Posterior cingulate gyrus (tissue), 11 donors: ENCODE measurements around the gene MAGI2.

ENCODE experiments used
- DNase-seq, 10 donors: peaks; one replicate each; pipeline versions ENCODE4 v3.0.0 to v3.0.0-alpha.2; 2020 to 2021; ENCODE audit warnings: mixed read lengths in 3 of 10
- intact Hi-C: fragments of 100-400 bp; cut with DNase I; formaldehyde crosslinking; loops from one replicate; pipeline ENCODE4 v1.15.1; 2023

The MAGI2 gene

DNA sequence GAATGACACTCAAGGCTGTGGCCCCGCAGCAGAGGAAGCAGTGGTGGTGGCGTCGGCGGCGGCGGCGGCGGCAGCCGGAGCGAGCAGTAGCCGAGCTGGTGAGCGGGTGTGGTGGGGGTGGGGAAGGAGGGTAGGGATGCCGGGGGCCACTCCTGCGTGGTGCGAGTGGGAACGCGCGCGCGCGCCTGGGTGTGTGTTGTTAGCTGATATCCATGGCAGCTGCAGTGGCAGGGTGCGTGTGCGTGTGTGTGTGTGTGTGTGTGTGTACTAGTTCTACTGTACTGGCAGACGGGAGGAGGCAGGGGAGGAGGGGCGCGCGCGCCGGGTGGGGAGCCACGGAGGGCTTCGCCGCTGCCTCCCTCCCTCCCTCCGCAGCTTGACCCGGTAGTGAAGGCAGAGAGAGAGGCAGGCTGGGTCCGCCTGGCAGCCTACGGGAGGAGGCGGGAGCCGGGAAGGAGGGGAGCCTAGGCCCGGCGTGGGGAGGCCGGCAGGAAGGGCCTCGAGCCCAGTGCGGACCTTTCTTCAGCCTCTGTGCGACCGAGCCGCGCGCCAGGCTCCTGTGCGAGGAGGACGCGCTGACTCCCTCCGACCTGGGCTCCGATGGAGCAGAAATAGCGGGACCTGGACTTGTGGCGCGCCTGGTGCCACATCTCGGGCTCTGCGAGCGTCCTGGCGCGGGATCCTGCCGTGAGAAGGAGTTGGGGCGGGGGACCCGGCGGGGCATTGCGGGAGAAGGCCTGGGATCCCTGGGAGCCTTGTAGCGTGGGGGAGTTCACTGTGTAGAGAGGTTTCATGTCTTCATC is at the start of gene MAGI2:
Gene MAGI2, minus strand, starts transcription at position 110 of the 803 bp plus-strand sequence. CDS start 347 bp downstream, outside the sequence.
- intact Hi-C loops, result loop anchor here (5.0 to 10.0 kb wide), 2 partner anchors 49 to 156 kb away; no protein-coding TSS in a partner anchor
- peak; percentile 88 to 99 (median 92) for DNase-seq

- intact Hi-C loops, result no loop called here
- DNase-seq, result no peak
These were observed 48.7 kb upstream of the MAGI2 start for GRCh38 chr7:79502151-79502550.

GRCh38 chr7:79500759-79501158 is 47.3 kb upstream of the MAGI2 start:
- intact Hi-C loops, result no loop called here
- DNase-seq, result no peak

DNA sequence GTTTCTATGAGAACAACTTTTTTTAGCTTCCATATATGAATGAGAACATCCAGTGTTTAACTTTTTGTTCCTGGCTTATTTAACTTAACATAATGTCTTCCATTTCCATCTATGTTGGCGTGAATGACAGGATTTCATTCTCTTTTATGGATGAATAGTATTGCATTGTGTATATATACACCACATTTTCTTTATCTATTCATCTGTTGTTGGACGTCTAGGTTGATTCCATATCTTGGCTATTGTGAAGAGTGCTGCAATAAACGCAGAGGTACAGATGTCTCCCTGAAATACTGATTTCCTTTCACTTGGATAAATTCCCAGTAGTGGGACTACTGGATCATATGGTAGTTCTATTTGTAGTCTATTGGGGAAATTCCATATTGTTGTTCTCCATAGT is 44.3 kb upstream of the MAGI2 start:
- intact Hi-C loops, result no loop called here
- DNase-seq, result no peak

GRCh38 chr7:79495544-79496272 is 42.2 kb upstream of the MAGI2 start:
- intact Hi-C loops, result no loop called here
- no peak for DNase-seq

GRCh38 chr7:79494046-79494445 is 40.6 kb upstream of the MAGI2 start:
- DNase-seq, result no peak
- intact Hi-C loops, result no loop called here

DNA sequence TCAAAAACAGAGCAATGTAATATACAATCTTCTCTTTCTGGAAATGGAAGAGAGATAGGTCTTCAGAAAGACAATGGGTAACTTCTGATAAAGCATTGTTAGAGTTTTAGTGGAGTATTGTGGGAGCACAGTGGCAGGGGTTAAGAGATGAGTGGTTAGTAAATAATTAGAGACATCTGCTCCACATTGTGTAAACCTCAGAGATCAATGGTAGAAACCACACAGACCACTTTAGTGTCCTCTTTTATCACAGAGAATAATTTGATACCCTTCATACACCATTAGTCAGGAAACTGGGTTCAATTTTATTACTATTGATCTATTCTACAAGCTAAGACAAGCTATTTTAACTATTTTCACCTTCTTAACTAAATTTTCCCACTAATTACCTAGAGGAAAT is 35.9 kb upstream of the MAGI2 start:
- intact Hi-C loops, result no loop called here
- DNase-seq, result no peak

DNA sequence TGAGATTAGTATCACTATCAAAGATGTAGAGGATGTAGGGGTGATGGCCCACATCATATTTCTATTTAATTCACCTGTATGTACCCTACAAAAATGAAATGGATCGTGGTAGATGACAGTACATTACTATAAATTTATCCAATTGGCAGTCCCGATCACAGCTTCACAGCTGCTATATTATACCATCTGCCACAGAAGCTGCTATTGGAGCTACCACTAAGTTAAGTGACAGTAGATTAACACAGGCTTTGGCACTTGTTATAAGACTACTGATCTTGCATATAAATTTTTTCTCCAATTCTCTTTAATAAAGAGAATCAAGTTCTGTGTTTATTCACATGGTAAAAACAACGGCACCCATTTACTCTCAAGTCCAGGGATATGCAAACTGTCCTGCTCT is 24.9 kb upstream of the MAGI2 start:
- intact Hi-C loops, result no loop called here
- DNase-seq, result no peak

DNA sequence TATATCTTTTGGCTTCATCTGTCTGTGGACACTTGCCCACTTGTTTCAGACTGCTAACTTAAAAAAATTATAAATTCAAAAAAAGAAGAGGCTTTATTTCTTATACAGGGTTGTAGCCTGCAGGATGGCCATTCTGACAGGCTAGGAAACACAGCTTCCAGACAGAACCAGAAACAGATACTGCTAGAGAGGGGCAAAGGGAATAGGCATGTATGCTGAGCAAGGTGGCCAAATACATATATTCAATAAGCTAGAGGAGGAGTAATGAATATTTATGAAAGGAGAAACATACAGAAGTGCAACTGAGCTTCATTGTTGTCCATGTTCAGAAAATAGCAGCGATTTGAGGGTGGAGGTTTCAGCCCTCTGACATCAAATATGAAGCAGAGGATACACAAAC is 22.0 kb upstream of the MAGI2 start:
- intact Hi-C loops, result no loop called here
- no peak for DNase-seq

DNA sequence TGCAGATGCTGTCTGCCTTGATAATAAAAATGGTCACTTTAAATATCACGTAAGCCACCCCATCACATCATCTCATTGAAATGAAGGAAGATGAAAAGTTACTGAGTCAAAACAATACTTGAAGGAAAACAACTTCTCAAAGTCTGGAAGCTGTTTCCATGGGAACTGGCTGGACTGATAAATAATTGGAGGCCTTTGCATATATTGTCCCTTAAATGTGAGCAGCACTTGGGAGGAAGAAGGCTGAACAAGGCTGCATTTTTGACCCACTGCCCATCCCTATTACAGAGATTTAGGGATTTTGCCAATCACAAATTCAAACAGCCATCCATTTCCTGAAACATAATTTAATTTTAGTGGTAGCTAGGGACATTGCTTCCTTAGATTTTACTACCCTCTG is 18.2 kb upstream of the MAGI2 start:
- no peak for DNase-seq
- intact Hi-C loops, result no loop called here

GRCh38 chr7:79471283-79471682 is 17.8 kb upstream of the MAGI2 start:
- DNase-seq, result no peak
- intact Hi-C loops, result no loop called here

DNA sequence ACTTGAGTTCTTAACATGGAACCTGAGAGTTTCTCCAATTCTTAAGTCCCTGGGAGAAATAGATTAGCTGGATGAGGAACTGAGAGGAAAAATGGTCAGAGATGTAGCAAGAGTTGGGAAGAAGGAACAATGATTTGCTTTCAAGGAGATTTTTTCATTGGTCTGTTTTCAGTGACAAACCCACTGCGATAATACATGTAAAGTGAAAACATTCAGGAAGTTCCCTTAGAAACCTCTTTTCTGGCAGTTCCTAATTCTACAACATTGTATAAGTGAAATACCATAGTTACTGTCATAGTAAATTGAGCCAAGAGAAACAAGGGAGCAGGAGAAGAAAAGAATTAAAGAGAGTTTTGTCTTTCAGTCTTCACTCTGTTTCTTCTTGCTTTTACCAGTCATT is 12.1 kb upstream of the MAGI2 start:
- intact Hi-C loops, result loop anchor here (5.0 kb wide), 1 partner anchor 128 kb away; no protein-coding TSS in a partner anchor
- no peak for DNase-seq

- no peak for DNase-seq
- intact Hi-C loops, result no loop called here
These were observed 10.6 kb upstream of the MAGI2 start for GRCh38 chr7:79464051-79464450.

GRCh38 chr7:79462390-79462789 is 8.9 kb upstream of the MAGI2 start:
- intact Hi-C loops, result no loop called here

GRCh38 chr7:79461660-79462059 is 8.2 kb upstream of the MAGI2 start:
- intact Hi-C loops, result no loop called here

More at GRCh38 chr7:79462390-79462789, 8.9 kb upstream of the MAGI2 start:
- no peak for DNase-seq

GRCh38 chr7:79459381-79459780 is 5.9 kb upstream of the MAGI2 start:
- no peak for DNase-seq
- intact Hi-C loops, result loop anchor here (10.0 kb wide), 1 partner anchor 55 kb away; no protein-coding TSS in a partner anchor

More at GRCh38 chr7:79461660-79462059, 8.2 kb upstream of the MAGI2 start:
- DNase-seq, result no peak

DNA sequence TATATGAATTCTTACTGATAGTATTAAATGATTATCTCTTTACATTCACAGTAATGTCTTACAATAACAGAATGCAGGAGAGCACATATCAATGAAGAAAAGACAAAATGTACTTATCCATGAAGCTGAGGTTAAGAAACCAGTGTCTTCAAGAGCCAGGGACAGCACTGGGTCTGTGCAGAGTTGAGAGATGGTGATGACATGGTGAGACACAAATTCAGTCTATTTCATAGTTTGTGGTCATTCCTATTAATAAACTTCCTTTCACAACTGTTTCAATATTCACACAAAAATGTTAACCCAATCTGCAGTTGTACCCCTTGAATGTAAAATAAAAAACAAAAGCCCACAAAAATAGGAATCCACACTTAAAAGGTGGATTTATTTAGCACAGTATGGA is 5.3 kb upstream of the MAGI2 start:
- no peak for DNase-seq
- intact Hi-C loops, result loop anchor here (10.0 kb wide), 1 partner anchor 54 kb away; no protein-coding TSS in a partner anchor

- intact Hi-C loops, result loop anchor here (10.0 kb wide), 1 partner anchor 50 kb away; no protein-coding TSS in a partner anchor
- DNase-seq, result peak in 8 of 10 donors; percentile 20 to 83 (median 30)
These were observed 1.8 kb upstream of the MAGI2 start for GRCh38 chr7:79455173-79455790.

DNA sequence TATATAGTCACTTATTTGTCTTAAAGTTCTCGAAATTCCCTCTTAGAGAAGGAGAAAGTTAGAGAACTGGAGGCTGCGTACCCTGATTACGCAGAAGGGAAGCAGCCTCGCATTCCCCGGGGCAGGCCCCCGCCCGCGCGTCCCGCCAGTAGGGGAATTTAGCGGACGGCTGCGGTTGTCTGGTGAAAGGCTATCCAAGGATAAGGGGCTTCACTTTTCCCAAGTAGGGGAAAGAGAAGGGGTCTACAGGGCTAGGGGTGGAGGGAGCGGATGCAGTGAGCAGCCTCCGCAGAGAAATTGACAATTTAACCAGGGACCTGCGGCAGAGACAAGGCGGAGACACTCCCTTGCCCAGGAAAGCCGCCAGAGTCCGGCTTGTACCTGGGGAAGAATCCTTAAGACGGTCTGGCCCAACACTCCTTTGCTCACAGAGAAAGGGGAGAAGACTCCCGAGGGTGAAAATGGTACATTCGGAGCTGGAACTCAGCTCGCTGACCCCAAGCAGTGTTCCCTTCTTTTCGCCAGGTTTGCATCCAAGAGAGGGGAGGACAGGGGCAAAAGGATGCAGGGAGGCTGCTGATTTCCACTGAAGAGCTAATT is 994 bp upstream of the MAGI2 start:
- DNase-seq, result peak; percentile 6 to 92 (median 50)
- intact Hi-C loops, result loop anchor here (5.0 to 10.0 kb wide), 2 partner anchors 50 to 157 kb away; no protein-coding TSS in a partner anchor

DNA sequence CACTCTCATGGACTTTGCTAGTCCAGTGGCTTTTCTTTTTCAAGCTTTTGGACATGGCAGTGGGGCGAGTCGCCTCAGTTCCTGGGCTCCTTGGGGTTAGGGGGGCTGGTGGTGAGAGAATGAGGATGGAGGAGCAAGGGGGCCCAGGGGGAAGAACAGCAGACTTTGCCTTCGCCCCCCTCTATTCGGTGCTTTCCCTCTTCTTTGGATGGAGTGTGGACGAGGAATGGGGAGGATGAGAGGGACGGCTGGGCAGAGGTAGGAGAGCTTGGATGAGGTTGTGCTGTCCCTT is 255 bp downstream of the MAGI2 start:
- DNase-seq, result no peak
- intact Hi-C loops, result loop anchor here (5.0 to 10.0 kb wide), 2 partner anchors 48 to 156 kb away; no protein-coding TSS in a partner anchor
